M059J (cell line): ENCODE measurements around the gene BTK. TPM values are rescaled to one million over a fixed set of nuclear protein-coding genes. Genes with fewer than 3 reads are reported as not detected.

Experiments used
- DNase-seq: peaks from one replicate; pipeline ENCODE4 v3.0.0-alpha.2; 2012; ENCODE audit warnings: low read depth
- total RNA-seq: library from RNA; depleted of rRNA; stranded (reverse); fragments of >200 nt; shearing (Covaris generic); gene quantifications from 2 replicates; pipeline ENCODE4 v1.2.3, GENCODE V29; 2014

The BTK gene
- total RNA-seq, 1 experiment from 2014 or later = 0.05 TPM

- peak; percentile 10 for DNase-seq
Observed at GRCh38 chrX:101393530-101394305, 7.7 kb upstream of the BTK start.

DNA sequence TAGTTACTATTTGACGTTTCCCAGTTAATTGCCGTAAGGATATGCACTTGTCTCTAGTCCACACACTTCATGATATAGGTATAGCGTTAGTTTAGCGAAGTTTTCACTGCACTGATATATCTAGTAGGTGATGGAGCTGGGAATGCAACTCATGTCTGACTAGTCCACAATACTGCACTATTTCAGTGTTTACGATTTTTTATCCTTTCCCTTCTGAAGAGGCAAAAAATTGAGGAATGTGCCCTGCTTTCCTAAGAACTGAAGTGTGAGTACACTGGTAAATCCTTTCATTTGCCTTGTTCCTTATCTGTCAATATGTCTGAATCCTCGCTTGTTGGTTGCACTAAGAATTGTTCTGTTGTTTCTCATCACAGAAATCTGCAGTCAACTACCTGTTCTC lies 5.8 kb upstream of the BTK start:
- no peak for DNase-seq

DNA sequence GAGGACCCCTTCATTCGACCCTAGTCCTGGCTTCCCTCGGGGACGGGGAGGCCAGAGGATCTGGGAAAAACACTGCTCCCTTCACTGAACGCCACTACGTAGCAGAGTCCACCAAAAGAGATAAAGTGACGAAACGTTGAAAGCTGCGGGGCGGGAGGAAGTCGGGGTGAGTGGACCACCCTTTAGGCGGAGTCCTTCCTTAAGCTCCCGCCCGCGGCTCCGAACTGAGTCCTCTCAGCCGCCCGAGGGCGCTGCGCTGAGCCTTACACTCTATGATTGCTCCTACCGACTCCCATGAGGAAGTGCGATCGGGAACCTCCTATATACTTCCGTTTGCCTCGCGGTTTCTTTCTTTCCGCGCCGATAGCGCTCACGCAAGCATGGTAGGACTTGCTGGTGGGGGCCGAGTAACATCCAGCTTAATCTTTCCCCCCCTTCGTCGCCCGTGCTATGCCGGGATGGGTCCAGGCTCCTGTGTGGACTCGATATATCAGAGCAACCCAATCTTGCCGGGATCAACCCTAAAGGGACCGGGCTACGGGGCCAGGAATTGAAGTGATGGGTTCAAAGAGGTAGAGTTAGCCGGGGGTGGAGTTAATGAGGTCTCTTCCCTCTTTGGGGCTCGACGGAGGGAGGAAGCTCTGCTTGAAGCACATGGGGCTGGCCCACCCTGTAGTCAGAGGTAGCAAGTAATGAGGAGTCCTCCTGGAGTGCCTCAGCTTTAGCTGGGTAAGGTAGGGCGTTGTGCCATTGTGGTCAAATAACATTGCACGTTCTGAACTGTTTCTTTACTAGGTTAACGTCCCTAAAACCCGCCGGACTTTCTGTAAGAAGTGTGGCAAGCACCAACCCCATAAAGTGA lies 4.9 kb upstream of the BTK start, which contains the start of gene RPL36A:
Gene RPL36A, plus strand, starts transcription at position 348 of the 862 bp plus-strand sequence. Its CDS starts 33 bp downstream, at position 381.
- peak; percentile 93 for DNase-seq

GRCh38 chrX:101388604-101389003 lies 2.6 kb upstream of the BTK start:
- no peak for DNase-seq

DNA sequence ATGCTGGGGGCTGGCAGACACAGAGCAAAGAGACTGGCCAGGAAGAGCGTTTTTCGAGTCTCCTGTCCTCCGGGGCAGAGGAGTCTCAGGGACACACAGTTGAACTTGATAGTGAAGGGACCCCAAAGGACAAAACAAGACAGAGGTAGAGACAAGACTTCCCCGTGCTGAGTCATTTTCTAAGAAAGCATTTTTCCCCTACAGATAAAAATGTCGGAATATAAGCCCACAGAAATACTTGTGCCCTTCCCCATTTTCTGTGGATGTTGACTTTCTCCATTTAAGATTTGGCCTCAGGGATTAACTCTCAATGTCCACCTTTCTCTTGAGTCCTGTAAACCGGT lies 523 bp upstream of the BTK start:
- DNase-seq = no peak

GRCh38 chrX:101385026-101385684 lies 836 bp downstream of the BTK start:
- DNase-seq = no peak

GRCh38 chrX:101383679-101384205 lies 2.2 kb downstream of the BTK start:
- no peak for DNase-seq

GRCh38 chrX:101377547-101377946 lies 8.4 kb downstream of the BTK start:
- DNase-seq = no peak

DNA sequence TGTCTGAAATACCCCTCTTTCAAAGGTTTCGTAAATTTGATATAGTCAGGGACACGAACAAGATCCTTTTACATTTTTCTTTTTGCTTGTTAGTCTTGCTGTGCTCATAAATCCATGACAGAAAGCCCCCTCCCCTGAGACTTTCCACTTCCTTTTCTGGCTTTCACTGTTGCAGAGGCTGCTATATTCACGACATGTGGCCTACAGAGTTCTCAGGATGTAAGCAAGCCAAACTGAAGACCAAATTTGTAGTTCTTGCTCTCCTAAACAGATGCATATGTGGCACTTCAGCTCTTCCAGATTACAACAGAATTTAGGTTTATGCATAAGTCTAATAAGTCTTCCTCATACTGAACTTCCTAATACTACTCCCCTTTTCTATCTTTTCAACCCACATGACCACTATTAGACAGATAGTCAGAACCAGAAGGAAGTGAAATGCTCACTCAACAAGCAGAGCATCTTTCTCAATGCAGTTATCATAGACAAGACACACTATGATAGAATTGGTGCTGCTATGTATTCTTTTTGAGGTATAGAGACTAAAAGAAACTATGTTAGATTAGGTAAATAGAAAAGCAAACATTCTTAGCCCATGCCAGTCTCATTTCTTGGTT lies 15.0 kb downstream of the BTK start:
- DNase-seq = no peak

GRCh38 chrX:101369687-101370086 lies 16.3 kb downstream of the BTK start:
- no peak for DNase-seq

- no peak for DNase-seq
Observed at GRCh38 chrX:101368800-101369199, 17.2 kb downstream of the BTK start.

DNA sequence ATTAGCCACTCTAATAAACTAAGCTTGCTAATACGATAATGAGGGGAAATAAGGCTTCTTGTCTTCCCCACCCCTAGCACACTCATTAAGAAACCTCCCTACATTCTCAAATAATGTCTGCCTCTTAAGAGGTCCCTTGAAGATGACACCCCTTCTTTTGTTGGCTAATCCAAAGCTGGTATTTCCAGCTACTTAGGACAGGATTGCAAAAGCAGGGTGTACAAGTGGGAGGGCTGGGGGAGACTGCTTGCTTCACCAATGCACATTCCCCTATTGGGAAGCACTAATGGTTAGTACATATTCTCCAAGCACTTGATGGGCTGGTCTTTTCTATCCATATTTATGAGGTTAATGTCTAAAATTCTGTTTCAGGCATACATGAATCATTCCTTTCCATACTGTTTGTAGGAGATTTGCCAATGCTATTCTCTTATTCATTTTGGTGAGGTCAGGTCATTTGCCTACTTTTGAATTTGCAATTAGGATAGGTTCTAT lies 20.6 kb downstream of the BTK start:
- DNase-seq = no peak

- DNase-seq = no peak
Observed at GRCh38 chrX:101362757-101363156, 23.2 kb downstream of the BTK start.

- DNase-seq = no peak
Observed at GRCh38 chrX:101362116-101362515, 23.9 kb downstream of the BTK start.

GRCh38 chrX:101360390-101360789 lies 25.6 kb downstream of the BTK start:
- DNase-seq = no peak

GRCh38 chrX:101359966-101360365 lies 26.0 kb downstream of the BTK start:
- DNase-seq = peak; percentile 6

DNA sequence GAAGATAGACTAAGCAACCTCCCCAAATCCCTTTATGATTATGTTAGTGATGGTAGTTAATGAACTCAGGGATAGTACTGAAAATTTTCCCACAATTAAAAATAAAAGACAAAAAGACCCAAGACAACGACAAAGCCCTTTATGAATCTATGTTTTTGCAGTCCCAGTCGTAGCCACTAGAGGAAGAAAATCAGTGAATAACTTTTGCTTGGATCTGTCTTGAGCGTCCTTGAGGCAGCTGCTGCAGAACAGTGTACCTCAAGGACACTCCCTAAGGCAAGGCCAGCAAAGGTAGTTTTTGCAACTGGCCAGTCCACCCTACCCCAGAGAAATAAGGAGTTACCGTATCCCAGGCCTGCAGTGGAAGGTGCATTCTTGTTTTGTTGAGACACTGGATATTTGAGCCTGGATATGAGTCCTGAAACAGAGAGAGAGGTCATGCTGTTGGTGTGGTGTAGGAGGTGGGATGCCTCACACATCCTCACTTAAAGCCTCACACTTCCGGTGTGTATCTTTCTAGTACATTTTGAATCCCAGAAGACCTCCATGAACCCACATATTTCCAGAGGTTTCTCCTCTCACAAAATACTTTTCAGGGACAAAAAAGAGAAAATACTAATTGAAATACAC lies 28.7 kb downstream of the BTK start:
- peak; percentile 28 for DNase-seq

DNA sequence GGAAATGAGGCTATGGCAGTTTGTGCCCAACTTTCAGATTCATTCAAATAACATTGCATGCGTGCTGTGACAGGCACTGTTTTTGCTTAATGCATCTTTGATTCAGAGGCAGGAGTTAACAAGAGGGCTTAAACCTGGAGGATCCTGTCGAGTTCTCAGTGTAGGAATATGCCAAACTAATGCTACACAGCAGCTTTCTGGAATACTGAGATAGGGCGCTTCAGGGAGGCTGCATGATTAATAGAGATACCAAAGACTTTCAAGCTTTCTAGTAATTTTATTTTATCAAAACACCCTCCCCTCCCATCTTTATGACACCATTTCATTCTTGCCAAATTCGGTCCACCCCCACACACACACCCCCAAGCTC lies 36.8 kb downstream of the BTK start:
- no peak for DNase-seq

- peak; percentile 83 for DNase-seq
Observed at GRCh38 chrX:101348452-101349192, 37.4 kb downstream of the BTK start, which contains the start of gene TIMM8A. TSS of gene TIMM8A (minus strand) at chrX:101348742. CDS start at chrX:101348664, 78 bp downstream.

DNA sequence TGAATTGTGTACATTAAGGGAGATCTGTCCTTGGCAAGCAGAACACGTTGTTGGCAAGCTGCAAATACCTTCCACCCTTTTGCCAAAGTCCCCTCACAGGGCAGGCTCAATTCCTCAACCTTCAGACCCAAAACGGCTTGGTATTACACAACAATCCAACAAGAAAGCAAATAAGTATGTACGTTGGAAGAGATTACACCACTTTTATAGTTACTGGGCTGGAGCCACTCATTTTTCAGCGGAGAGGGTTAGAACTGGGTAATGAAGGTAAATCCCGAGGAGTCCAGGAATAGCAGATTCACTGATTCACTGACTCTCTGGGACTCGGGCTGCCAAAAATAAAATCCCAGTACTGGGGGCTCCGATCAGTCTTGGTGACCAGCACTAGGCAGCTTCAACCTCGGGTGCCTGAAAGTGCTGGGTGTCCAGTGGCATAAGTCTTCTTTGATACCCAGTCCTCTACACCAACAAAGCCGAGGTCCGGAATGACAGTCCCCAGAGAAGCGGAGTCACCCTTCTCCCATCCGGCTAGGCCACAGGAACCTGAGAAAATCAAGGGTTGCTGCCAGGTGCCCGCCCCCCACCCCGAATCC lies 38.0 kb downstream of the BTK start:
- DNase-seq = peak; percentile 34
